ENCODE data around the gene DNER.
A peak's percentile ranks its signal among the peaks of the same experiment; 100 is the strongest.
"Not testable (repeated sequence)": the region's sequence is repeated elsewhere in the genome, so short reads cannot be mapped to it uniquely, and the experiment has no call there.

The DNER gene

GRCh38 chr2:229728370-229728769 is 14.0 kb upstream of the DNER start:
- no peak for DNase-seq (ENCODE audit: low read depth)
- no peak for TF ChIP-seq CTCF (IDR thresholded peaks at IDR 0.05; ENCODE audit: control insufficient read depth, extremely low read depth, insufficient read depth)
- H3K4me3 ChIP-seq (ENCODE audit: low read depth, low read length): no peak overlapping the region

GRCh38 chr2:229726643-229727042 is 12.3 kb upstream of the DNER start:
- TF ChIP-seq CTCF (IDR thresholded peaks at IDR 0.05; ENCODE audit: control insufficient read depth, extremely low read depth, insufficient read depth): no peak
- no peak overlapping the region for H3K4me3 ChIP-seq (ENCODE audit: low read depth, low read length)

GRCh38 chr2:229725716-229726574 is 11.6 kb upstream of the DNER start:
- no peak for DNase-seq (ENCODE audit: low read depth)
- no peak for TF ChIP-seq CTCF (IDR thresholded peaks at IDR 0.05; ENCODE audit: control insufficient read depth, extremely low read depth, insufficient read depth)
- no peak overlapping the region for H3K4me3 ChIP-seq (ENCODE audit: low read depth, low read length)

More at GRCh38 chr2:229726643-229727042, 12.3 kb upstream of the DNER start:
- DNase-seq (ENCODE audit: low read depth): no peak

GRCh38 chr2:229723192-229723591 is 8.8 kb upstream of the DNER start:
- not testable (repeated sequence) for DNase-seq (ENCODE audit: low read depth); H3K4me3 ChIP-seq (ENCODE audit: low read depth, low read length)

- no peak for TF ChIP-seq CTCF (IDR thresholded peaks at IDR 0.05; ENCODE audit: control insufficient read depth, extremely low read depth, insufficient read depth)
- DNase-seq (ENCODE audit: low read depth): no peak
- H3K4me3 ChIP-seq (ENCODE audit: low read depth, low read length): no peak overlapping the region
Observed at GRCh38 chr2:229719926-229720647, 5.7 kb upstream of the DNER start.

GRCh38 chr2:229718057-229718456 is 3.7 kb upstream of the DNER start:
- DNase-seq (ENCODE audit: low read depth): no peak
- H3K4me3 ChIP-seq (ENCODE audit: low read depth, low read length): no peak overlapping the region
- no peak for TF ChIP-seq CTCF (IDR thresholded peaks at IDR 0.05; ENCODE audit: control insufficient read depth, extremely low read depth, insufficient read depth)

GRCh38 chr2:229715895-229716507 is 1.6 kb upstream of the DNER start:
- peak; percentile 63 for TF ChIP-seq CTCF (IDR thresholded peaks at IDR 0.05; ENCODE audit: control insufficient read depth, extremely low read depth, insufficient read depth)
- DNase-seq (ENCODE audit: low read depth): no peak
- no peak overlapping the region for H3K4me3 ChIP-seq (ENCODE audit: low read depth, low read length)

All from LNCaP clone FGC (cell line).